ENCODE data around the gene ZNF430.
"Not testable (repeated sequence)": the region's sequence is repeated elsewhere in the genome, so short reads cannot be mapped to it uniquely, and the experiment has no call there.

Gene ZNF430

DNA sequence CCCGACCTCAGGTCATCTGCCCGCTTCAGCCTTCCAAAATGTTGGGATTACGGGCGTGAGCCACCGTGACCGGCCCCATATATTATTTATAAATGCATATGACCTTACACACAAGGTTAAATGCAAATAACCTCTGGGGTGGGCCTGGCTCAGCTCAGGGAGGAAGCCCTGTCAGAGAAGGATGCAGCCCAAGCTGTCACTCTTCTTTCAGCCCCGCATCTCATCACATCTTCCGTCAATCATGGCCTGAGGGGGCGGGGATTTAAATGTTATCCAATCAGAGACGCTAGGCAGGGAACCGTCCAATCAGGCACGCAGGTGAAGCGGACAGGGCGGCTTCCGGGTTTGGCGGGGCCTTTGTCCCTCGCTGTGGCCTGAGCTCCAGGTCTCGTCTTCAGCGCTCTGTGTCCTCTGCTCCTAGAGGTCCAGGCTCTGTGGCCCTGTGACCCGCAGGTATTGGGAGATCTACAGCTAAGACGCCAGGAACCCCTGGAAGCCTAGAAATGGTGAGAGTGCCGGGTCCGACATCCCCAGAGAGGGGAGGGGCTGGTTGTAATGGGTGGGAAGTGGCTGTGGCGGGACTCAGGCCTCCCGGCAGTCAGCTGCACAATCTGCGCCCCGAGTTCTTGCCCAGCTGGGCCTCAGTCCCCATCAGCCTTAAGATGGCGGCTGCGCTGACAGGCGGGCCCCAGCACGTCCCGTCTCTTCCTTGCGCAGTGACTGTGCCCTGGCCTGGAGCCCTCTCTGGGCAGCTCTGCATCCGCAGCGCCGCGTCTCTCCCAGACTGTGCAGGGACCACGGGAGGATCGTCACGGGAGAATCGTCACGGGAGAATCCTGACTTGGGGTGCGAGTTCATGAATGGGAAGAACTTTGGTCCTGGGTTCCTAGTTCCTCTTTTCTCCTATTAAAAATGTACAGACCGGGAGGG is at the start of gene ZNF430:
ZNF430 (plus strand) TSS at position 360 of the 930 bp plus-strand sequence; CDS start at position 504, 144 bp downstream.
- DNase-seq (ENCODE audit: low read depth in 2 of 2): peak; percentile 77 to 80

DNA sequence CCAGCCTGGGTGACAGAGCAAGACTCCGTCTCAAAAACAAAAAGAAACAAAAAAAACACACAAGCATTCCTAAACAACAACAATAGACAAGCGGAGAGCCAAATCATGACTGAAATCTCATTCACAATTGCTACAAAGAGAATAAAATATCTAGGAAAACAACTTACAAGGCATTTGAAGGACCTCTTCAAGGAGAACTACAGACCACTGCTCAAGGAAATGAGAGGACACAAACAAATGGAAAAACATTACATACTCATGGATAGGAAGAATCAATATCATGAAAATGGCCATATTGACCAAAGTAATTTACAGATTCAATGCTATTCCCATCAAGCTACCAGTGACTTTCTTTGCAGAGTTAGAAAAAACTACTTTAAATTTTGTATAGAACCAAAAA is 27.7 kb upstream of the ZNF430 start:
- not testable (repeated sequence) for DNase-seq (ENCODE audit: low read depth in 2 of 2)

DNA sequence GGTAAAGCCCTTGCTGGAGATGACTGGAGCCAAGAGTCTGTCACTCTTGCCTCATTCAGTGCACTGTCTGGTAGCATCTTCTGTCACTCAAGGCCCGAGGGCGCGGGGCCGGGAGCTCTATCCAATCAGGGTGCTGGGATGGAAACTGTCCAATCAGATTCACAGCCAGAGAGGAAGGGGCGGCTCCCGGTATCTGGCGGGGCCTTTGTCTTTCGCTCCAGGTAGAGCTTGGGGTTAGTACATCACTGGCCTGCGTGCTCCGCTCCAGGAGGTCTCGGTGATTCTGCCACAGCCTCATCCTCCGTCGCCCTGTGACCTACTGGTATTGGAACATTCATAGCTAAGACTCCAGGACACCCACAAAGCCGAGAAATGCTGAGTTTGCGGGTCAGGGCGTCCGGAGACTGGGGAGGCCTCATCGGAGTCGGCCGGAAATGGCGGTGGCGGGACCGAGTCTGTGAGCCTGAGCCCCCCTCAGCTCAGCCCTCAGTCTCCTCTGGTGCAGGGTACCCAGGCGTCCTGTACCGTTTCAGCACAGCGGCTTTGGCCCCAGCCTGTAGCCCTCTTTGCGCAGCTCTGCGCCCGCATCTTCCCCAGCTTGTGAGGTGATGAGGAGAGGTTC is 20.6 kb upstream of the ZNF430 start:
- peak; percentile 59 to 61 for DNase-seq (ENCODE audit: low read depth in 2 of 2)

DNA sequence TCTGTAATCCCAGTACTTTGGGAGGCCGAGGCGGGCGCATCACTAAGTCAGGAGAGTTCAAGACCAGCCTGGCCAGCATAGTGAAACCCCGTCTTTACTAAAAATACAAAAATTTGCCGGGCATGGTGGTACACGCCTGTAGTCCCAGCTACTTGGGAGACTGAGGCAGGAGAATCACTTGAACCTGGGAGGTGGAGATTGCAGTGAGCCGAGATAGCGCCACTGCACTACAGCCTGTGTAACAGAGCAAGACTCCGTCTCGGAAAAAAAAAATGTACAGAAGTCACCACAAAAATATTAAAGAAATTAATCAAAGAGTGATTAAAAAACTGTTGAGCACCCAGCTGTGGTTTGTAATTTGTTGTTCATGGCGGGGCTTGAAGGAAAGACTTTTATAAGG is 781 bp downstream of the ZNF430 start:
- DNase-seq (ENCODE audit: low read depth in 2 of 2): not testable (repeated sequence)

DNA sequence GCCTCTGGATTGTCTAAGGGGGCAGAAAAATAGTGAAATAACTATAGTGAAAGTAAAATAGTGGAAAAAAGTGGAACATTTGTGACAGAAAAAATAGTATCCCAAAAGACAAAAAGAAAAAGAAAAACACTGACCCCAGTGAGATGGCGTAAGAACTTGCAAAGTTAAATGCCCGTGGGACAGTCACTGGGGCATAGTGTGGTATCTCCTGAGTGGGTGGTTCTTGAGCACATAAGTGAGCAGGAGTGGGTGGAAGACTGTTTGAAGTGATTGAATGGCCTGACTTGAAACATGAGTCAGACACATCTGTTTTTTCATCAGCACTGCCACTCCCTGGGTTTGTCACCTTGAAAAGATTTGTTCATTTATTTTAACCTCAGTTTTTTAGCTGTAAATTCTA is 2.5 kb downstream of the ZNF430 start:
- DNase-seq (ENCODE audit: low read depth in 2 of 2): no peak

DNA sequence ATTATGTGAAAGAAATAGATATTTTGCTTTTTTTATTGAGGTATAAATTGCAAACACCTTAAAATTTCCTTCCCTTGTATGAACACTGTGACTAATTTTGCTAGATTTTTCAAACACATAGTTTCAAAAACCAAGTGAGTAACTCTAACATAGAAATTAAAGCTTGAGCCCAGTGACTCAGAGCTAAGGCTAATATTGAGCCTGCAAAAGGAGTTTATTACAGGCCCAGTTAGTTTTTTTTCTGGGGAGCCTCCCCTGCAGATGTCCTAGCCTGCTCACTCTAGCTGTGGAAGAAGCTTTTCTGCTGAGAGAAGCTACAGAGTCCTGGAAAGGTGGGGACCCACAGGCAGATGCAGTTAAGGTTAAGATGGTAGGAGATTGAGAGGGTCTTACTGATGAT is 3.4 kb downstream of the ZNF430 start:
- DNase-seq (ENCODE audit: low read depth in 2 of 2): no peak

DNA sequence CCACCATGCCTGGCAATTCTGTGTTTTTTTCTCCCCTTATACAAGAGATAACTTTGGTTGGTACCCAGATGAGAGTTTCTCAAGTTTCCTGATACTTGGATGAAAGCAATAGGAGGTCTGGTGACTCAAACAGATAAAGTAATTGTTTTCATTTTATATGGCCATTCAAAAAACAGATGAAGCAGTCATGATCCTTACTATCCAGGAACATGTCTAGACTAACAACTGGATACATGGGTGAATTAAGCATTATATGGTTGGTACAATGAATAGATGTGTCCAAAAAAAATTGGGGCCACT is 8.5 kb downstream of the ZNF430 start:
- no peak for DNase-seq (ENCODE audit: low read depth in 2 of 2)

DNA sequence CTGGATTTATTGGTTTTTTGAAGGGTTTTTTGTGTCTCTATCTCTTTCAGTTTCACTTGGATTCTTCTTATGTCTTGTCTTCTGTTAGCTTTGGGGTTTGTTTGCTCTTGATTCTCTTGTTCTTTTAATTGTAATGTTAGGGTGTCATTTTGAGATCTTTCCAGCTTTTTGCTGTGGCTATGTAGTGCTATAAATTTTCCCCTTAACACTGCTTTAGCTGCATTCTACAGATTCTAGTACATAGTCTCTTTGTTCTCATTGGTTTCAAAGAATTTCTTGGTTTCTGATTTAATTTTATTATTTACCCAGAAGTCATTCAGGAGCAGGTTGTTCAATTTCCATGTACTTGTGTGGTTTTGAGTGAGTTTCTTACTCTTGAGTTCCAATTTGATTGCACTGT is 24.6 kb downstream of the ZNF430 start:
- DNase-seq (ENCODE audit: low read depth in 2 of 2): no peak

DNA sequence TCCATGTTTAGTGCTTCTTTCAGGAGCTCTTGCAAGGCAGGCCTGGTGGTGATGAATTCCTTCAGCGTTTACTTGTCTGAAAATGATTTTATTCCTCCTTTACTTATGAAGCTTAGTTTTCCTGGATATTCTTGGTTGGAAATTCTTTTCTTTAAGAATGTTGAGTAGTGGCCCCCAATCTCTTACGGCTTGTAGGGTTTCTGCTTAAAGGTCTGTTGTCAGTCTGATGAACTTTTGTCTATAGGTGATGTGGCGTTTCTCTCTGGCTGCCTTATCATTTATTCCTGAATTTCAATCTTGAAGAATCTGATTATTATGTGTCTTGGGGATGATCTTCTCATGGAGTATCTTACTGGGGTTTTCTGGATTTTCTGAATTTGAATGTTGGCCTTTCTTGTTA is 26.0 kb downstream of the ZNF430 start:
- no peak for DNase-seq (ENCODE audit: low read depth in 2 of 2)

DNA sequence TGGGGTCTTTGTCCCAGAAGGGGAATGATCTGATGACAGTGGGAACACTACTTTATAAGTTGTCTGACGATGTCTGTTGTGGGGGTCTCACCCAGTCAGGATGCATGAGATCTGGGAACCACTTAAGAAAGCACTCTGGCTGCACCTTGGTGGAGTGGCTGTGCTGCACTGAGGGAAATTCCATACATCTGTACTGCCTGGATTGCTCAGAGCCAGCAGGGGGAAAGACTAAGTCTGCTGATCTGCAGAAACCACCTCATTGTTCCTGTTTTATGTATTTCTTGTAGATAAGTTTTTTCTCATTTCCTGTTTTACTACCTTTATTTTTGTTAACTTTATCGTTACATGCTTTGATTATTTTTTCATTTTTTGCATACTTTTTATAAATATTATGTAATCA is 27.3 kb downstream of the ZNF430 start:
- no peak for DNase-seq (ENCODE audit: low read depth in 2 of 2)

DNA sequence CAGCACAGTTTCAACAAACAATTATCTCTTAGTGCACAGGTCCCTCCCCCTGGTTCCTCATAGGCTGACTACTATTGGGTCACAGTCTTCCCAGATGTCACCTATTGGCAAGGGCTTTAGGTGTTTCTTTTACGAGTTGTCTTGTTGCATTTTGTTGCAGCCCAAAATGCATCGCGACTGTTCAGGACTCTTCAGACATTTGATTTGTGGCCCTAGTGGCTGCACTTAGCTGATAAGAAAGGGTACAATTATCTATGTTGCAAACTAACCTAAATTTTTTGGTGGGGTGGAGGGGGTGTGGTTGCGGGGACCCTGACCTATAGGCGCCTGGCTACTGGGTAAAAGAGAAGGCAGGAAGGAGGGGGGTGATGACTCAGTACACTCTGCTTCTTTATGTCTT is 32.4 kb downstream of the ZNF430 start:
- DNase-seq (ENCODE audit: low read depth in 2 of 2): no peak

DNA sequence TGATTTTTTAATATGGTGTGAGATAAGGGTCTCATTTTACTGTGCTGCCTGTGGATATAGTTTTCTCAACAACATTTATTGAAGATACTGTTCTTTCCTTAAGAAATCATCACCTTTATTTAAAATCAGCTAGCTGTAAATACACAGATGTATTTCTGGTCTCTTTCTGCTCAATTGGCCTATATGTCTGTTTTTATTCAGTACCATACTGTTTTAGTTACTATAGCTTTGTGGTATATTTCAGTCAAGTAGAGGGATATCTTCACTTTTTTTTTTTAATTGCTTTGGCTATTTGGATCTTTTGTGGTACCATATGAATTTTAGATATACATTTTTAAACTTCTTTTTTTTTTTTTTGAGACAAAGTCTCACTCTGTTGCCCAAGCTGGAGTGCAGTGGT is 44.9 kb downstream of the ZNF430 start:
- DNase-seq (ENCODE audit: low read depth in 2 of 2): no peak

DNA sequence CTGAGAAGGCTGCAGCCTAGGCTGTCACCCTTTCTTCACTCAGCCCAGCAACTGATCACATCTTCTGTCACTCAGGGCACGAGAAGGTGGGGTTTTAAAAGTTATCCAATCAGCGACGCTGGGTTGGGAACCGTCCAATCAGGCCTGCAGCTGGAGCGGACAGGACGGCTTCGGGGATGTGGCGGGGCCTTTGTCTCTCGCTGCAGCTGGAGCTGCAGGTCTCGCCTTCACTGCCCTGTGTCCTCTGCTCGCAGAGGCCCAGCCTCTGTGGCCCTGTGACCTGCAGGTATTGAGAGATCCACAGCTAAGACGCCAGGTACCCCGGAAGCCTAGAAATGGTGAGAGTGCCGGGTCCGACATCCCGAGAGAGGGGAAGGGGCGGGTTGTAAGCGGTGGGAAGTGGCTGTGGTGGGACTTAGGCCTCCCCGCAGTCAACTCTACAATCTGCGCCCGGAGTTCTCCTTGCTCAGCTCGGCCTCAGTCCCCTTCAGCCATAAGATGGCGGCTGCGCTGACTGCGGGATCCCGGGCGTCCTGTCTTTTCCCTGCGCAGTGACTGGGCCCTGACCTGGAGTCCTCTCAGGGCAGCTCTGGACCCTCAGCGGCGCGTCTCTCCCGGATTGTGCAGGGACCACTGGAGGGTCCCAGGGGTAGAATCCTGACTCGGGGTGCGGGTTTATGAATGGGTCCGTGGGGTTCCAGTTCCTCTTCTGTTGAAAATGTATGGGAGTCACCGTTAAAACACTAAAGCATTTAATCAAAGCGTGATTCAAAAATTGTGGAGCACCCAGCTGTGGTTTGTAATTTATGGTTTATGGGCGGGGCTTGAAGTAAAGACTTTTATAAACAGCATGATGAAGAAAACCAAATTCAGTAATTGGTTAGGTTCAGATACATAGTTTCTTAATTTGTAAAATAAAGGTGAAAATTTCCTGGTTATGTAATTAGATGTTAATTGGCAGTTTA is 61.8 kb downstream of the ZNF430 start, which contains the start of gene ZNF714:
ZNF714 (plus strand) TSS at position 193 of the 965 bp plus-strand sequence. CDS start 16,066 bp downstream, outside the sequence.
- peak; percentile 72 to 79 for DNase-seq (ENCODE audit: low read depth in 2 of 2)

DNA sequence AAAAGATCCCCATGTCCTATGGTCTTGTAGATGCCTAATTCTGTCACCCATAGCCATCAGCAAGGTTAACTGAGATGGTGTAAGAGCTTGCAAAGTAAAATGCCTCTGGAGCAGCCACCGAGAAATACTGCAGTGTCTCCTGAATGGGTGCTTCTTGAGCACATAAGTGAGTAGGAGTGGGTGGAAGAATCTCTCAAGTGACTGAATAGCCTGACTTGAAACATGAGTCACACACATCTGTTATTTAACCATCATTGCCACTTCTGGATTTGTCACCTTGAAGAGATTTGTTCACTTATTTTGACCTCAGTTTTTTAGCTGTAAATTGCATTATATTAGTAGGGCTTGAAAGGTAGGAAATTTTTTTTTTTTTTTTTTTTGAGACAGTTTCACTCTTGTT is 63.9 kb downstream of the ZNF430 start:
- DNase-seq (ENCODE audit: low read depth in 2 of 2): no peak

DNA sequence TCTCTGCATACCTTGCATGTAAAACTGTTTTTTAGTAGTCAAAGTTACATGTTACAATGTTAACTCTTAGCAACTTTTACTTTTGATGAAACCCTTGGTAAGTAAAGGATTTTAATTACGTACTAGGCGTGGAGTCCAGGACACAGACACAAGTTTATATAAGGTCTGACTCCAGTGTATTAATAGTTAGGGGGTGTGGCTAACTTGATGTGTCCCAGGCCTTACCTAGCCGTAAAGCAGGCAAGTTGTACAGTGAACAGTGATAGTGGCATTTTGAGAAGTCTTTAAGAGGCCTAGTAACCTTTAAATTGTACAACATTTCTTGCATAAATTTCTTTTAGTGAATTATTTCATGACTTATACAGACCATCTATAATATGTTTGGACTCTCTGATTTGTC is 67.4 kb downstream of the ZNF430 start:
- DNase-seq (ENCODE audit: low read depth in 2 of 2): no peak

DNA sequence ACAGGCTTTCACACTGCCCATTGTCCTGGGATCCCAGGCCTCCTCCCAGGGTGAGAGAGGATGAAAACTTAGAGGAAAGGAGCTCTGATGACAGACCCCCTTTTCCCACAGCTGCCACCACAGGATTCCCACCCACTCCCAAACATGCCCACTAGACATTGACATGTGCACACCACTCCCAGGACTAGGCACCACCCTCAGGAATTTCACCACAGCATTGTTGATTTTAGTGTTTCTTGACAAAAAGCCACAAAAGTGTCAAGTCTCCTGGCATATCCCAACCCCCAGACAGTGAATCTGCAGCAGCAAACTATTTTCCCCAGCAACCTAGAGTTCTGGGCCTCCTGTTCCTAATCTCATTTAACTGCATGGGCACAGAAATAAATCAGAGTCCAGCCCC is 71.7 kb downstream of the ZNF430 start:
- no peak for DNase-seq (ENCODE audit: low read depth in 2 of 2)

DNA sequence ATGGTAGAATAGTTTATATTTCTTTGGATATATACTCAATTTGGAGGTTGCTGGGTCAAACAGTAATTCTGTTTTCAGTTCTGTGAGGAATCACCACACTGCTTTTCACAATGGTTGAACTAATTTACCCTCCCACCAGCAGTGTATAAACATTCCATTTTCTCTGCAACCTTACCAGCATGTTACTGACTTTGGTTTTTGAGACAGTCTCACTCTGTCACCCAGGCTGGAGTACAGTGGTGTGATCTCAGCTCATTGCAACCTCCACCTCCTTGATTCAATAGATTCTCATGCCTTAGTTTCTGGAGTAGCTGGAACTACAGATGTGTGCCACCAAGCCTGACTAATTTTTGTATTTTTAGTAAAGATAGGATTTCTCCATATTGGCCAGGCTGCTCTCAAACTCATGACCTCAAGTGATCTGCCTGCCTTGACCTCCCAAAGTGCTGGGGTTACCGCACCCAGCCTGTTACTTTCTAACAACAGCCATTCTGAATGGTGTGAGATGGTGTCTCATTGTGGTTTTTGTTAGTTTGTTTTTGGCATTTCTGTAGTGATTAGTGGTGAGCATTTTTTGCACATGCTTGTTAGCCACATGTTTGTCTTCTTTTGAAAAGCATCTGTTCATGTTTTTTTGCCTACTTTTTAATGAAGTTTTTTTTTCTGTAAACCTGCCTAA is 74.0 kb downstream of the ZNF430 start:
- no peak for DNase-seq (ENCODE audit: low read depth in 2 of 2)

DNA sequence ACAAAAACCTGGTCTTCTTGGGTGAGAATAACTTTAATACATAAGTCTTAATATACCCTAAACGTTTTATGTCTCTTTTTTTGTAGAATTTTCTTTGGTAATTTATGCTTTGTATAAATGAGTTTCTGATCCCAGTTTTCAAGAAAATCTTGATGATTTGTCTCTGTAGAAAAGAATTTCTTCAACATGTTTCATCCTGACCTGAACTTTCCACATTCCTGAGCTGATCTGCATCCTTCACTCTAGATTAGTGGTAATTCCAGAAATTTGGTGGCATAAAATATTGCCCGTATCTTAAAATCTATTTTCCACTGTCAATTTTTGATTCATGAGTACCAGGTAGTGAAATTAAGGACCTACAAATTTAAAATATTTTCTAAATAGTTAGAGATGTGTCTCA is 77.8 kb downstream of the ZNF430 start:
- DNase-seq (ENCODE audit: low read depth in 2 of 2): no peak

DNA sequence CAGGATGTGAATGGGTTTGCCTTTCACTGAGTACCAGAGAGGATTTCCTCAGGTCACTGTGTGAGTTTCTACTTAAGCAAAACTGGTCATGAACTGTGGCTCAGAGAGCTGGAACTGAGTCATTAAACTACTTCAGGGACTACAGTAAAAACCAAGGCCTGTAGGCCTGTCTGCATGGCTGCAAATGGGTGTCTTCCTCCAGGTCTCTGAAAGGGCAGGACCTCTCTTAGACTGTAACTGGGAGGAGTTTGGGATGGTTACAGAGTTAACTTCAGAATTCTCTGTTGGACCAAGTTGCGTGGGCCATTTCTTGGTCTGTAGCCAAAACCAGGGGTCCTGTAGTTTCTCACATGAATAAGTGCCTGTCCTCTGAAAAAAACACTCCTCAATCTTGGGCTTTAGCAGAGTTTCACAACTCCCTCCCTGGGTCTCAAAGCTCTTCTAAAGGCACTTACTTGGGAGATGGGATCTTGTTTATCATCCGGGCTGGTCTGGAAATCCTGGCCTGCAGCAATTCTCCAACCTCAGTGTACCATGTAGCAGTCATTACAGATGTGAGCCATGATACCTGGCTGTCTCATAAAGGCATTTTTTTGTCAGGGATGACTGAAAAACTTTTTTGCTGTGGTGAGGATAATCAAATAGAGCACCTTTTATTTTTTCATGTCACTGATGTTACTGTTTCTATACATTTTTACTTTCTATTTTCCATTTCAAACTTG is 81.2 kb downstream of the ZNF430 start:
- DNase-seq (ENCODE audit: low read depth in 2 of 2): no peak

DNA sequence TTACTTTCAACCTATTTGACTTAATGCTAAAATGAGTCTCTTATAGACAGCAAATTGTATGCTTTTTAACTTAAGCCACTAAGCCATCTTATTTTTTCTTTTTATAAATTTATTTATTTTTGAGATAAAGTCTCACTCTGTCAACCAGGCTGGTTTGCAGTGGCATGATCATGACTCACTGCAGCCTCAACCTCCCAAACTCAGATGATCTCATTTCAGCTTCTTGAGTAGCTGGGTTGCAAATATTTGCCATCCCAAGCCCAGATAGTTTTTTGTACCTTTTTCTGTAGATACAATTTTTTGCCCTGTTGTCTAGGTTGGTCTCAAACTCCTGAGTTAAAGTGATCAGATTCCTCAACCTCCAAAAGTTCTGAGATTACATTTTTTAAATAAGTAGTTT is 88.7 kb downstream of the ZNF430 start:
- no peak for DNase-seq (ENCODE audit: low read depth in 2 of 2)

Measured in fibroblast of skin of left biceps (primary cell).